Neutrophil (primary cell): ENCODE data around the gene ADCY4.

Experiments
- H3K27ac ChIP-seq: fragments of 200-600 bp; sonication (generic); 2 replicates; pipeline ENCODE4 v1.5.1; 2016; ENCODE audit warnings: mild to moderate bottlenecking, moderate library complexity
- H3K27me3 ChIP-seq: fragments of 200-600 bp; sonication (generic); 2 replicates; pipeline ENCODE4 v1.6.0; 2016; ENCODE audit warnings: mild to moderate bottlenecking
- H3K36me3 ChIP-seq: fragments of 200-600 bp; sonication (generic); 2 replicates; pipeline ENCODE4 v1.5.1; 2017
- H3K4me1 ChIP-seq, 2 experiments: fragments of 200-600 bp in 1 of 2; sonication (generic) in 1 of 2; 1 replicate in 1 of 2; 2 replicates in 1 of 2; pipeline versions ENCODE4 v1.5.1 to v1.6.1; 2013 to 2016; ENCODE audit warnings: low read depth in 1 of 2, low read length in 1 of 2, mild to moderate bottlenecking in 1 of 2, moderate library complexity in 1 of 2; ENCODE audit not compliant: control insufficient read depth in 1 of 2, insufficient read depth in 1 of 2
- H3K4me3 ChIP-seq, 2 experiments: fragments of 200-600 bp in 1 of 2; sonication (generic) in 1 of 2; 1 replicate in 1 of 2; 2 replicates in 1 of 2; pipeline ENCODE4 v1.5.1; 2013 to 2016; ENCODE audit warnings: low read depth in 1 of 2, low read length in 1 of 2, mild to moderate bottlenecking in 1 of 2, moderate library complexity in 1 of 2
- H3K9me3 ChIP-seq: fragments of 200-600 bp; sonication (generic); 2 replicates; pipeline ENCODE4 v1.5.1; 2016
- TF ChIP-seq, protein P1 (sequence below): fragments of 200-600 bp; sonication (generic); IDR thresholded peaks from 2 replicates; pipeline ENCODE4 v1.5.1; 2016; ENCODE audit warnings: antibody characterized with exemption

The ADCY4 gene

DNA sequence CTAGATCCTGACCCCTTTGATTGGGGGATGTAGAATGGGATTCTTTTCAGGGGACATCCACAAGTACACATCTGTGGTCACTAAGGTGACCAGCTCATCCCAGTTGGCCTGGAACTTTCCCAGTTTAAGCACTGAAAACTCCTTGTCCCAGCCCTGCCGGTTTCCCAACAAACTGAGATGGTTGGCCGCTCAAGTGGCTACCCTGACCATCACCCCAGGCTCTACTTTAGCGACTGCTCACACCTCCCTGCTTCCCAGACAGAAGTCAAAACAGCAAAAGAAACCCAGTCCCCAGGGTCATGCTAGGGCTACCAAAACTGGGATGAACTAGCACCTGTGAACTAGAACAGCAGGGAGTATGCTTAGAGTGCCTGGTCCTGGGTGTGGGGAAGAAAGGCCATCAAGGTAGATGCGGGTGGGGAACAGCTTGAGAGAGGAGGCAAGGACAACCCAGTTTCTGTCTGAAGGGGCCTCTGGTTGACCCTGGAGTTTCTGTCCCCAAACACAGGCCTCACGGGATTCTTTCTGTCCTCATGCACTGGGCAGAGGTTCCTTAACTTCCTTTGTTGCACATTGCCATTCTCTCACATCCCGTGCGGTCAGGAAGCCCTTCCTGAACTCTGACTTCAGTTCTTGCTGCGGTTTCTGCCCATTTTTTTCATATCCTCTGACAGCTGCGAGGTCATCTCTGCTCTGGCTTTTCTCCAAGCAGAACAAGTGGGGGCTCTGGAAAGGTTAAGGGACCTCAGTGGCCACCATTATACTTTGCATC lies 21.9 kb downstream of the ADCY4 start:
- peak overlapping the region; percentile 97 for H3K27ac ChIP-seq
- no peaks in the 10 kb centered on the region for H3K27me3 ChIP-seq
- H3K4me1 ChIP-seq: peaks cover 98 to 100% of the 10 kb centered on the region in 2 experiments
- H3K9me3 ChIP-seq: no peaks in the 10 kb centered on the region
- peaks cover 21% of the 10 kb centered on the region for H3K36me3 ChIP-seq
- TF ChIP-seq, protein P1, sequence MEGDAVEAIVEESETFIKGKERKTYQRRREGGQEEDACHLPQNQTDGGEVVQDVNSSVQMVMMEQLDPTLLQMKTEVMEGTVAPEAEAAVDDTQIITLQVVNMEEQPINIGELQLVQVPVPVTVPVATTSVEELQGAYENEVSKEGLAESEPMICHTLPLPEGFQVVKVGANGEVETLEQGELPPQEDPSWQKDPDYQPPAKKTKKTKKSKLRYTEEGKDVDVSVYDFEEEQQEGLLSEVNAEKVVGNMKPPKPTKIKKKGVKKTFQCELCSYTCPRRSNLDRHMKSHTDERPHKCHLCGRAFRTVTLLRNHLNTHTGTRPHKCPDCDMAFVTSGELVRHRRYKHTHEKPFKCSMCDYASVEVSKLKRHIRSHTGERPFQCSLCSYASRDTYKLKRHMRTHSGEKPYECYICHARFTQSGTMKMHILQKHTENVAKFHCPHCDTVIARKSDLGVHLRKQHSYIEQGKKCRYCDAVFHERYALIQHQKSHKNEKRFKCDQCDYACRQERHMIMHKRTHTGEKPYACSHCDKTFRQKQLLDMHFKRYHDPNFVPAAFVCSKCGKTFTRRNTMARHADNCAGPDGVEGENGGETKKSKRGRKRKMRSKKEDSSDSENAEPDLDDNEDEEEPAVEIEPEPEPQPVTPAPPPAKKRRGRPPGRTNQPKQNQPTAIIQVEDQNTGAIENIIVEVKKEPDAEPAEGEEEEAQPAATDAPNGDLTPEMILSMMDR: peak; percentile 20
- H3K4me3 ChIP-seq: peak overlapping the region; percentile 74 to 86

DNA sequence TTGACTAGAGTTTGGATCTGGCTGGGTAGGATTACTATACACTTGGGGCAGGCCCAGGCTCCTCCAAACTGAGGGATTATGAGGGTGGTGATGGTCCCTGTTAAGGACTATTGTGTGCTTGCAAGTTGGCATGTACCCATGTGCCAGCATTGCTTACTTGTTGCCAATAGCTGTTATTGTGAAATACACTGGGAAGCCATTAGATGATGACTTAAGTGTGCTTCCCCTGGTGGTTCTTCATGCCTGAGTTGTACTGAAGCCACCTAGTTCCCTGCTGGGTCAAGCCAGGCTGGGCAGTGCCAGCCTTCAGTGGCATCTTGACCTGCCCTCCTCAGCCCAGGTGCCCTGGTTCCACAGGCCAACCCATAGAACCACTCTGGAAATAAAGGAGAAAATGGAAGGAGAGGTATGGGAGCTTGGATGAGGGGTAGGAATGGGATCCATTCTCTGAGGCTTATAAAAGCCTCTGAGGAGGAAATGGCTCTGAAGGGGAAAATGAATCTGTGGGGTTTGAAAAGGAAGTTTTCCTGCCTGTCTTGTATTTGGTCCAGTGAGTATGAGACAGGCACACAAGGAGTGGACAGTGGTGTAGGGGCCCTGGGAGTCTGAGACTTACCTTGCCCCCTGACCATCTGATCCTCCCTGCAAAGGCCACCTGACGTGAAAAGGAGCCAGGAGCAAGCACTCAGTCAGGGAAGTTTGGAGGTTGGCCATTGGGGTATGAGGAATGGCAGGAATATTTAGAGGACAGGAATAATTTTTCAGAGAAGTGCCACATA lies 22.8 kb downstream of the ADCY4 start:
- Histone ChIP-seq H3K9me3 (no peaks in the 10 kb centered on the region), H3K4me3 (peak overlapping the region; percentile 74 to 86), H3K4me1 (peaks cover 94 to 99% of the 10 kb centered on the region in 2 experiments), H3K27ac (peak overlapping the region; percentile 97), H3K36me3 (peaks cover 23% of the 10 kb centered on the region), H3K27me3 (no peaks in the 10 kb centered on the region)
- TF ChIP-seq, protein P1: peak; percentile 45

DNA sequence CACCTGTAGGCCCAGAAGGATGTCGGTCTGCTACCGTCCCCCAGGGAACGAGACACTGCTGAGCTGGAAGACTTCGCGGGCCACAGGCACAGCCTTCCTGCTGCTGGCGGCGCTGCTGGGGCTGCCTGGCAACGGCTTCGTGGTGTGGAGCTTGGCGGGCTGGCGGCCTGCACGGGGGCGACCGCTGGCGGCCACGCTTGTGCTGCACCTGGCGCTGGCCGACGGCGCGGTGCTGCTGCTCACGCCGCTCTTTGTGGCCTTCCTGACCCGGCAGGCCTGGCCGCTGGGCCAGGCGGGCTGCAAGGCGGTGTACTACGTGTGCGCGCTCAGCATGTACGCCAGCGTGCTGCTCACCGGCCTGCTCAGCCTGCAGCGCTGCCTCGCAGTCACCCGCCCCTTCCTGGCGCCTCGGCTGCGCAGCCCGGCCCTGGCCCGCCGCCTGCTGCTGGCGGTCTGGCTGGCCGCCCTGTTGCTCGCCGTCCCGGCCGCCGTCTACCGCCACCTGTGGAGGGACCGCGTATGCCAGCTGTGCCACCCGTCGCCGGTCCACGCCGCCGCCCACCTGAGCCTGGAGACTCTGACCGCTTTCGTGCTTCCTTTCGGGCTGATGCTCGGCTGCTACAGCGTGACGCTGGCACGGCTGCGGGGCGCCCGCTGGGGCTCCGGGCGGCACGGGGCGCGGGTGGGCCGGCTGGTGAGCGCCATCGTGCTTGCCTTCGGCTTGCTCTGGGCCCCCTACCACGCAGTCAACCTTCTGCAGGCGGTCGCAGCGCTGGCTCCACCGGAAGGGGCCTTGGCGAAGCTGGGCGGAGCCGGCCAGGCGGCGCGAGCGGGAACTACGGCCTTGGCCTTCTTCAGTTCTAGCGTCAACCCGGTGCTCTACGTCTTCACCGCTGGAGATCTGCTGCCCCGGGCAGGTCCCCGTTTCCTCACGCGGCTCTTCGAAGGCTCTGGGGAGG lies 23.9 kb downstream of the ADCY4 start, which contains the start of gene LTB4R:
TSS of gene LTB4R (plus strand) at position 857 of the 959 bp plus-strand sequence. CDS start 4,150 bp downstream, outside the sequence.
- peaks cover 83 to 88% of the 10 kb centered on the region in 2 experiments for H3K4me1 ChIP-seq
- H3K4me3 ChIP-seq: peak within 1 kb of the TSS; percentile 74 to 86
- H3K9me3 ChIP-seq: no peaks in the 10 kb centered on the region

DNA sequence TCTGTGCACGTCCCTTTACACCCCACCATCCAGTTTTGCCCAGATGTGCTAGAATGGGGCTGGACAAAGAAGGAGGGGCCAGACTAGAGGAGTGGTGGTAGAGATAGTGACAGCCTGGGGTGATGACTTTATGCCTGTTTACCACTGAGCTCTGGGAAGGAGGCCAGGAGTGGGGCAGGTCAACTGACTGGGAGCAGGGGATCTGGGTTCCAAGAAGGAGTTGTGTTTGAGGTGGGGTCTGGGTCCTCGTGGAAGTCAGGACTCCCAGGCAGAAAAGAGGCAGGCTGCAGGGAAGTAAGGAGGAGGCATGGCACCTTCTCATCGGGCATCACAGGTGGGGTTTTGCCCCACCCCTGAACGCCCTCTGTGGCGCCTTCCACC lies 24.6 kb downstream of the ADCY4 start:
- peaks cover 76 to 81% of the 10 kb centered on the region in 2 experiments for H3K4me1 ChIP-seq
- H3K9me3 ChIP-seq: no peaks in the 10 kb centered on the region
- H3K36me3 ChIP-seq: peaks cover 28% of the 10 kb centered on the region
- TF ChIP-seq, protein P1: no peak
- H3K4me3 ChIP-seq: peak overlapping the region; percentile 74 to 86
- peak overlapping the region; percentile 97 for H3K27ac ChIP-seq
- H3K27me3 ChIP-seq: no peaks in the 10 kb centered on the region

More for the DNA sequence above, 23.9 kb downstream of the ADCY4 start, which contains the start of gene LTB4R:
- TF ChIP-seq, protein P1: peak; percentile 80
- H3K36me3 ChIP-seq: peaks cover 23% of the 10 kb centered on the region
- peak within 1 kb of the TSS; percentile 97 for H3K27ac ChIP-seq
- no peaks in the 10 kb centered on the region for H3K27me3 ChIP-seq
